ENCODE results near the gene IZUMO4. TPM values are rescaled to one million over a fixed set of nuclear protein-coding genes. Genes with fewer than 3 reads are reported as not detected.

IZUMO4 gene, protein sequence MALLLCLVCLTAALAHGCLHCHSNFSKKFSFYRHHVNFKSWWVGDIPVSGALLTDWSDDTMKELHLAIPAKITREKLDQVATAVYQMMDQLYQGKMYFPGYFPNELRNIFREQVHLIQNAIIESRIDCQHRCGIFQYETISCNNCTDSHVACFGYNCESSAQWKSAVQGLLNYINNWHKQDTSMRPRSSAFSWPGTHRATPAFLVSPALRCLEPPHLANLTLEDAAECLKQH
- 5.2 TPM for total RNA-seq

DNA sequence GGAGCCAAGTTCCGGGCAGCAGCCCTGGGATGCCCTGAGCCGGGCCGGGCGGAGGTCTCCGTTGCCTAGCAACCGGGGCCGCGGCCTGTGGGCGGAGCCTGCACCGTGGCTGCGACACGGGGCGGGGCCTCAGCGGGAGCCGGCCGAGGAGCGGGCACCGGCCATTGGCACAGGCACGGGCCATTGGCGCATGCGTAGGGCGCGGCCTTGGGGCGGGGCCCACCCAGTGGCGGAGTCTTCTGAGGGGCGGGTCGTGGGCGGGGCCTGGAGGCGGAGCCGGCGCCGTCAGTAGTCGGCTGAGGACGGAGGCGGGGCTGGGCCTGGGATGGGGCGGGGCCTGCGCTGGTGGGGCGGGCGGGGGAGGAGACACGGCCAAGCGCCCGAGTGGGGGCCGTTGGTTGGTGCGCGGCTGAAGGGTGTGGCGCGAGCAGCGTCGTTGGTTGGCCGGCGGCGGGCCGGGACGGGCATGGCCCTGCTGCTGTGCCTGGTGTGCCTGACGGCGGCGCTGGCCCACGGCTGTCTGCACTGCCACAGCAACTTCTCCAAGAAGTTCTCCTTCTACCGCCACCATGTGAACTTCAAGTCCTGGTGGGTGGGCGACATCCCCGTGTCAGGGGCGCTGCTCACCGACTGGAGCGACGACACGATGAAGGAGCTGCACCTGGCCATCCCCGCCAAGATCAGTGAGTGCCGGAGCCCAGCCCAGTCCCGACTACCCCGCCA, at the start of gene IZUMO4:
Gene IZUMO4, plus strand, starts transcription at position 436 of the 723 bp plus-strand sequence. Its CDS starts 31 bp downstream, at position 467.
- peak; percentile 100 for DNase-seq (ENCODE audit: low spot score)
- ATAC-seq: peak; percentile 85

DNA sequence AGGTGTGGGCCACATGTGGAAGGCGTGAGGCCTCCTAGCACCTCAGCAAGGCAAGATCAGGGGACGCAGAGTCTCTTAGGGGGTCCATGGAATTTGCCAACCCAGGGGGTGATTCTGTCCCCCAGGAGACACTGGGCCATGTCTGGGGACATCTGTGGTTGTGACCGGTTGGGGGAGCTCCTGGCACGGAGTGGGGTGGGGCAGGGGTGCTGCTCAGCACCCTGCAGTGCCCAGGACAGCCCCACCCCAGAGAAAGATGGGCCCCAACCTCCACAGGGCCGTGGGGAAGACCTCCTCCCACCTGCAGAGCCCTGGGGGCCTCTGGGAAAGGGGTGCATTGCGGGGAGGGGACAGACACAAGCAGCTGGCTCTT, 49.7 kb upstream of the IZUMO4 start:
- ATAC-seq: no peak
- no peak for DNase-seq (ENCODE audit: low spot score)

DNA sequence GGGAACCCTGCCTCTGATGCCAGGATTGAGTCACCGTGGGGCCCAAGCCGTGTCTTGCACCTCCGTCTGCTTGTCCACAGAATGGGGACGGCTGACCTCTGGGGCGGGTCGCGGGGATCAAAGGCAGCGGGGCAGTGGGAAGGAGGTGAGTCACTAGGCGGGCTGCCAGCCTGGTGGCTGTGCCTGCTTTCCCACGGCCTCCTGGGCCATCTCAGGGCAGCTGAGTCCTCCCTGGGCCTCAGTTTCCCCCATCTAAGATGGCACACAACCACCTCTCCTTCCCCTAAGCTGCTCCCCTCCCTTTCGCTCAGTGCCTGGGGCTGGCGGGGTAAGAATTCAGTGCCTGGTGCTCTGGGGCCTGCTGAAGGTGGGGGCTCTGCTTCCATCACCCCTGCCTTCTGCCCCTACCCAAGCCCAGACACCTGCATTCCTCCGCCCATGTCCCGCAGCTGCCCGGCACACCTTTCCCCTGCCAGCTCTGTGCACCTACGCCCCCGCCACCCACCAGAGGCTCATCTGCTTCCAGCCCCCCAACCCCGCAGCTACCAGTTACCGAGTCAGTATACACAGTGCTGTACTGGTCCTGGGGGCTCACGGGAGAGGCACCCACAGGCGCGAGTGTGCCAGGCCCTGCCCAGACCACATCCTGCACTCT, 49.1 kb upstream of the IZUMO4 start:
- DNase-seq (ENCODE audit: low spot score) (peak; percentile 82), ATAC-seq (no peak)

DNA sequence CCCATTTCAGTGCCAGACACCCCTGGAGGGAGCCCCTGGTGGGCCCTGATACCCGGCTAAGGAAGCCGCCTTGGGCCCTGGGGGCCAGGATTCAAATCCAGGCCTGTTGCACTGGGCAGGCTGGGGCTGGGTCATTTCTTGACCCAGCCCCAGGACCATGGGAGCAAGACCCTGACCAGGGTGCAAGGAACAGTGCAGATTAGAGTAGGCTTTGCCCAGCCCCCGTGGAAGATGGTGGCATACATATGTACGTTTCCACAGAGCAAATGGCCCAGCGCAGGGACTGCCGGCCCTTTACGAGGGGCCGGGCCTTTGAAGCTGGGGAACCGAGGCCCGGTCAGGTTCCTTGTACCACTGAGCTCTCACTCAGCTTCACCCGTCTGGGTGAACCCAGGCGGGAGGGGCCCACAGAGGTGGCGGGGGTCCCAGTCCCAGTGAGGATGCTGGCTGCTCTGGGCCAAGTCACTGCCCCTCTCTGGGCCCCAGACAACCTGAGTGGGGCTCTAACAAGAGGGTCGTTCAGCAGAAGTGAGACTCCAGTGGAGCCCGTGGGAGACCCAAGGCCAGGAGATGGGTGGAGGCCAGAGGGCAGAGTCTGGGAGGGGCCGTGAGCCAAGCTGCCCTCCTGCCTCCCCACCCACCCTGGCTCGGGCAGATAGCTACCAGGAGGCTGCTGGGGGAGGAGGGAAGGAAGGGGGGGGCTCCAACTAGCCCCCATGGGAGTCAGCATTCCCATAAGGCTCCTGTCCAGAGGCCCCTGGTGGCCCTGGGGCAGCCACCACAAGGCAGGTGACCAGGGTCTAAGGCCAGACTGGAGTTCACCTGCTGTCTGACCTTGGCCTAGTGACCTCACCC, 48.4 kb upstream of the IZUMO4 start:
- ATAC-seq (no peak), DNase-seq (ENCODE audit: low spot score) (peak; percentile 65)

DNA sequence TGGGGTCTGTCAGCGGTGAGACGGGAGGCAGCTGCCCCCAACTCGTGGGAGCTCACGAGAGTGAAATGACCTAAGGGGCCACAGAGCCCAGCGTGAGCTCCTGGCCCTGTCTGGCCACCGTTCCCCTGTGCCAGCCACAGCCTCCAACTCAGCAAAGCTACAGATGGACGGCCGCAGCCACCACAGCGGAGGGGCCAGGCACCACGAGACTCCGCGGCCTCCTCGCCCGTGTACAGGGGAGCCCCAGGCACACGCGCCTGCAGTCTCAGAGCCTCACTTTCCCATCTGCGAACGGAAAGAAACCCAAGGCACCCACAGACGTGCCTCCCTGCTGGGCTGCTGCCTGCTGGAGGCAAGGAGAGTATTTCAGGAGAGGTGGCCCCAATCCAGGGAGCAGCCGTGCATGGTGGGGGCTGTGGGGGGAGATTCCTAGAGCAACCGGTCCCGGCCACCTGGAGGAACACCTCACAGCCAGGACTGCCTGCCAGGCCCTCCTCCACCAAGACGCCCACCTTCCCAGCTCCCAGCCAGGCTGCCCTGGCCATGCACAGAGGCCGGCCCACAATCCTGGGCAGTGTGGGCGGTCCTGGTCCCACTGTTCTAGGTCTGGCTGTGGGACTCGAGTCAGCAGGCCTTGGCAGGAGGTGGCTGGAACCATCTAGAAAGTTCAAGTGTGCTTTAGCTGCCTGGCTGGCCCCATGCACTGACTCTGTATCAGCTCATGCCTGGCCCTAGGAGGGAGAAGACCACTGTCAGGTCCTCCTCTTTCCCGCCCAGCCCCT, 47.6 kb upstream of the IZUMO4 start:
- peak; percentile 1 for ATAC-seq
- DNase-seq (ENCODE audit: low spot score): no peak

DNA sequence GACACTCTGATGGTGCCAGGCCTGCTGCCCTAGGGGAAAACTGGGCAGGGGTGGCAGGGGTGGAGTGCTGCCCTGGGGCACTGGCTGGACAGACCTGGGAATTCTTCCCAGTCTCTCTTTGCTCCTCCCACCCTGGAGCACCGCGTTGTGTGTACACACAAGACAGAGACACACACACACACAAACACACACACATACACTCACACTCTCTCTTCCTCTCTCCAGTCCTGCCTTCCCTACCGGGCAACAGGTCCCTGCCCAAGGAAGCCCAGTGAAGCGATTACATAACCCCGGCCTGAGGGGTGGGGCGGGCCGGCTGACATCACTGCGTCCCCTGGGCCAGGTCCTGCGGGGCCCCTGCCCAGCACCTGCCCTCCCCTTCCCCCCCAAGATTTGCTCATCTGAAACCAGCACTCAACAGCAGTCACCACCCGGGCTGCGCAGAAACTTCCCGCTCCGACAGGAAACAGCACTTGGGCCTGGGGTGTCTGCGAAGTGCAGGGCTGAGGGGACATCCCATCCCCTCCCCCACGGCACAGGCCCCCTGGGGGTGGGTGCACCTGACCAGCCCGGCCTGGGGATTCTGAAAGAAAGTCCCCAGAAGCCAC, 46.9 kb upstream of the IZUMO4 start:
- DNase-seq (ENCODE audit: low spot score) (peak; percentile 98), ATAC-seq (peak; percentile 60)

DNA sequence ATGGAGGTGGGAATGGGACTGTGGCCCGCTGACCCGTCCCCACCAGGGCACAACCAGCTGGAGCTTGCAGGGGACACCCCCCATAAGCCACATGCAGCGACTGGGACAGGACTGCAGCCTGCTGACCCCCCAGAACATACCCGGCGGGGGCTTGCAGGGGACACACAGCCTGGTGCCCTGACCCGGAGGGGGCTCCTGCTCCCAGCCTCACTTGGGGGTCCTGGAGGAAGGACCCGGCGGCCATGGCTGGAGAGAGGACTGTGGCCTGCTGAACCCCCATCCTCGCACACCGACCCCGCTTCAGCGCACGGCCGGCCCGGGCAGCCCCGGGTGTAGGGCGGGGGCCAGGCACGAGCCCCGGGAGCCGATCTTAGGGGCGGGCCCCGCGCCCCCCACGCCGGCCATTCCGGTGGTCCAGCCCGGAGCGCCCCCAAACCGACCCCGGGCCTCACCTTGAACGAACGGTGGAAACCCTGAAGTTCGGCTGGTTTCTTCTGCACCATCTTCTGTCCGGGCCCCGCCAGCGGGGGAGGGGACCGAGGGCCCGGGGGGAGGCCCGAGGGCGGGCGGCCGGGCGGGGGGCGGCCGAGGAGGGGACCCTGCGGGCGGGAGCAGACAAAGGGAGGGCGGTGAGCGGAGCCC, 46.2 kb upstream of the IZUMO4 start:
- DNase-seq (ENCODE audit: low spot score): no peak
- peak; percentile 1 for ATAC-seq

DNA sequence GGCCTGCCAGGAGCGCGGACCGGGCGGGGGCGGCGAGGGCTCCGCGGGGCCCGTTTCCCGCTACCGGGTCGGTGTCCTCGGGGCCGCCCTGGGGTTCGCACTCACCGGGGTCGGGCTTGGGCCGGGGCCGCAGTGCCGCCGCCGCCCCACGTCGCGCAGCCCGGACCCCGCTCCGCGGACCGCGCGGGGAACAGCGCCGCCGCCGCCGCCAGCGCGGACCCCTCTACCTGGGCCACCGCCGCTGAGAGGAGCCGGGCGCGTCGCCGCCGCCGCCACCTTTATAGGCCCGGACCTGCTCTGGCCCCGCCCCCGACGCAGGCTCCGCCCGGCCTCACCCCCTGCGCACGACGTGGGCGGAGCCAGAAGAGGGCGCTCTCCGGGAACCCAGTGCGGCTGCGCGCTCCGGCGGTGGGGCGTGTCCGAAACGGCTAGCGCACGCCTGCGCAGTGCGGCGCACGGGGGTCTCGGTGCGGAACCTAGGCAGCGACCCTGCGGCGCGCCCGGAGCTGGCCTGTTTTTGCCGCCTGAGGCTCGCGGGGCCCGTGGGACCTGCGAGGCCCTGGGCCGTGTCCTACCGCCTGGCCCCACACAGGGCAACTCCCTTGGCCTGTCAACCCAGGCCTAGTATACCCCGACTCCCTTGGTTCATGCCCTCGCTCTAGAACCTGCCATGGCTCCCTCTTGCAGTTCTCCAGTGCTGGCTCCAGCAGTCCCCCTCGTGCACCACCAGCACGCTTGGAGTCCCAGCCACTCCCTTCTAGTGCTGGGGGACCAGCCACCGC, 45.5 kb upstream of the IZUMO4 start, which contains the start of gene MKNK2:
Gene MKNK2, minus strand, starts transcription at position 254 of the 782 bp plus-strand sequence. CDS start 393 bp downstream, outside the sequence.
- peak; percentile 60 for ATAC-seq
- peak; percentile 95 for DNase-seq (ENCODE audit: low spot score)

DNA sequence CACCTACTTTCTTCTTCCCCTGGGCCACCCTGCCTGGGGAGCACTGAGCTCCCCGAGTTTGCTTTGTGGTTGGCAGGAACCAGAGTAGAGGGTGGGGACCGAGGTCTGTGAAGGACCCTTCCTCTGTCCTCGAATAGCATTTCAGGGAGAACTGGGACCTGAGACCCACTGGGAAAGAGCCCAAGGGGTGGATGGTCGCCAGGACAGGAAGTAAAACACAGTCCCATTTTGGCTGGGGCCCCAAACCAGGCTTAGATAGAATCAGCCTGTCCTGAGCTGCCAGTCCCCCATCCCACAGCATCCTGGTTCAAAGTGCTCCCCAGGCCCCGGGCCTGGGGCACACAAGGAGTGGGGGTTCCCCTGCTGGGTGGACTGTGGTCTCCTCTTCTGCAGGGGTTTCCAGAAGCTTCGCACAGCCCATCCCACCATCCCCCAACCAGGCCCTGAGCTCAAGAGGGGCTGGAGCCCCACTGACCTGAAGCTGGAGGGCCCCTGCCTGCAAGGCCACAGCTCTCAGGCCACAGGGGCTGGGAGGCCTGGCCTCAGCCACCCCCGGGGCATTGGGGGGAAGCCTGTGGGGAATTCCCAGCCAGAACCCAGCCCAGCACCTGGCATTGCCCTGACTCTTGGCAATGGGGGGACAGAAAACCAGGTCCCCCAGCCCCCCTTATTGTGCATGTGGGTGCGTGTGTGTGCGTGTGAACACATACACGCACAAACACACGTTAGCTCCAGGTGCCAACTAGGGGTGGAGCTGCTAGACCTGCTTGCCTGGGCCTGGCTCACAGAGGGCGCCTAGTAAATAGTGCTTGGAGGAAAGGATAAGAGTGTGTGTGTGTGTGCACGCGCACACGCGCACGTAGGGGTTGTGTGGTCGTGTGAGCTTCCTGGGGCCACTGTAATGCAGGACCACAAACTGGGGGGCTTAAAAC, 44.7 kb upstream of the IZUMO4 start:
- peak; percentile 30 for ATAC-seq
- DNase-seq (ENCODE audit: low spot score): peak; percentile 88

DNA sequence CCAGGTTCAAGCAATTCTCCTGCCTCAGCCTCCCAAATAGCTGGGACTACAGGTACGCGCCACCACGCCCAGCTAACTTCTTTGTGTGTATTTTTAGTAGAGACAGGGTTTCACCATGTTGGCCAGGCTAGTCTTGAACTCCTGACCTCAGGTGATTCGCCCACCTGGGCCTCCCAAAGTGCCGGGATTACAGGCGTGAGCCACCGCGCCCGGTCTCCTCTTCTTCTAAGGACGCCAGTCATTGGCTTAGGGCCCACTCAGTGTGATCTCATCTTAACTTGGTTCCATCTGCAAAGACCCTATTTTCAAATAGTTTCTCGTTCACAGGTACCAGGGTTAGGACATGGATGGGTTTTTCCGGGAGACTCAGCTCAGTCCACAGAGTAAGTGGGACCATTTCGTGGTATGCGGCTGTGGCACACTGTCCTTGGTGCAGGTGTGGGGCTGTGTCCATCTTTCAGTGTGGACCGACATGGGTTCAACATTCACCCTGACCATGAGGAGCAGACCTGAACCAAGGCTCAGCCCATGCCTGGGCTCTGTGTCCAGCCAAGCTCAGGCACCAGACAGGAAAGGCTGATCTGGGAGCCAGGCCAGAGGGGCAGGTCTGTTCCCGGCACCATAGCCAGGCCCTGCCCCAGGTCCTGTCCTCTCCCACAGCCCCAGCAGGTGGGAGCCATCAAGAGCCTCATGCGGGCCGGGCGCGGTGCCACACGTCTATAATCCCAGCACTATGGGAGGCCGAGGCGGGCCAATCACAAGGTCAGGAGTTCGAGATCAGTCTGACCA, 42.9 kb upstream of the IZUMO4 start:
- ATAC-seq (peak; percentile 45), DNase-seq (ENCODE audit: low spot score) (peak; percentile 96)

DNA sequence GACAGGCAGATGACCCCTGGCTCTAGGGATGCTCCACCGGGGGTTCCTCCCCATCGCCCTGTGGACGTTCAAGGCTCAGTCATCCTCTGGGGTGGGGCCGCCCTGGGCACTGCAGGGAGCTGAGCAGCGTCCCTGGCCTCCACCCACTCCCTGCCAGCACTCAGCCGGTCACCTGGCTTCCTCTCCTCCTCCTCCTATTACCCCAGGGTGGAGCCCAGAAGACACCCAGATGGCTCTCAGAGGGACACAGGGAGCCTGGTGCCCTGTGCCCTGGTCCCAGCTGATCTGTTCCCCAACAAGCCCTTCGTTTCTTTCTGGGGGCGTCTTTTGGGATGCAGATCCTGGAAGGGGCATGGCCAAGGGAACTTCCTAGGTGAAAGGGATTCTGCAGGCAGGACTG, 42.0 kb upstream of the IZUMO4 start:
- ATAC-seq (no peak), DNase-seq (ENCODE audit: low spot score) (no peak)

DNA sequence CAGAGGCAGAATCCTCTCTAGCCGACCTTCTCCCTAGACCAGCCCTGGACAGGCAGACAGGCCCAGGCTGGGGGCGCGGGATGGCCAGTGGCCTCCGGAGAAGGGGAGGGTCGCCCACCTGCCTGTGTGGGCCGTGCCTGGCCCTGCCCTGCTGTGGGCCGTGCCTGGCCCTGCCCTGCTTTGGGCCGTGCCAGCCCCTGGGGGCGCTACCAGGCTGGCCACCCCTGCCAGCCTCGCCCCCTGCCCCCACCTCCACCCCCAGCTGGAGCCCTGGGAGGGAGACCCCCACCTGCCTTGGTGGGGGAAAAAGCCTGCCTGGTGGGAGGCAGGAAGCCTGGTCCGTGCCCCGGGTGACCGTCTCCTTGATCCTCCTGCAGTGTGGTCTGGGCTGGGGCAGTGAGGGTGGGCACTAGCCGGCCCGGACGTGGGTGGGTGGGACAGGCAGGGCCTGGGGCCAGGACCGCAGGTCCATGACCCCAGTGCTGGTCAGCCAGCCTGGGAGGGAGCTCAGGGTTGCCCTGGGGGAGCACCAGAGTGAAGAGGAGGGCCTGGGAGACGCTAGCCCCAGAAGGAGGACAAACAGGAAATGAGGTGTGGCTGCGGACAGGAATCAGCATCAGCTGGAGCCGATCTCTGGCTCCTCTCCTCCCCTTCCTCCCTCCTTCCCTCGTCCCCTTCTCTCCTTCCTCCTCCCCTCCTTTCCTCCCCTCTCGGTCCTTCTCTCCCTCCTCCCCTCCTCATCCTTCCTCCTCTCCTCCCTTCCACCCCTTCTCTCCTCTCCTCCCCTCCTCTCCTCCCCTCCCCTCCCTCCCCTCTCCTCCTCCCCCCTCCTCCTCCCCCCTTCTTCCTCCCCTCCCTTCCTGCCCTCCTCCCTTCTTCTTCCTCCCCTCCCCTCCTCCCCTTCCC, 40.5 kb upstream of the IZUMO4 start:
- no peak for DNase-seq (ENCODE audit: low spot score)
- ATAC-seq: no peak

DNA sequence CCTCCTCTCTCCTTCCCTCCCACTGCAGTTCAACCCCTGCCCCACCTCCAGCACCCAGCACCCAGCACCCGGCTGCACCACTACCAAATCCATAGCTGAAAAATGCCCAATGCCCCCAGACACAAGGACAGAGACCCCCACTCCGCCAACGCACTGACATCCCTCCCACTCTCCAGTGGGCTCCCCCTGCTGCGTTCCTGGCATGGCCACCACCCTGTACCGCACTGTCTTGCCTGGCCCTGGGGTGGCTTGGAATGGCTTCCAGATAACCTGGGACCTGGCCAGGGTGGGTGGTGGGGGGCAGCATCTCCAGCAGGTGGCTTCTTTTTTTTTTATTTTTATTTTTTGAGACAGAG, 39.9 kb upstream of the IZUMO4 start:
- no peak for DNase-seq (ENCODE audit: low spot score)
- ATAC-seq: no peak

DNA sequence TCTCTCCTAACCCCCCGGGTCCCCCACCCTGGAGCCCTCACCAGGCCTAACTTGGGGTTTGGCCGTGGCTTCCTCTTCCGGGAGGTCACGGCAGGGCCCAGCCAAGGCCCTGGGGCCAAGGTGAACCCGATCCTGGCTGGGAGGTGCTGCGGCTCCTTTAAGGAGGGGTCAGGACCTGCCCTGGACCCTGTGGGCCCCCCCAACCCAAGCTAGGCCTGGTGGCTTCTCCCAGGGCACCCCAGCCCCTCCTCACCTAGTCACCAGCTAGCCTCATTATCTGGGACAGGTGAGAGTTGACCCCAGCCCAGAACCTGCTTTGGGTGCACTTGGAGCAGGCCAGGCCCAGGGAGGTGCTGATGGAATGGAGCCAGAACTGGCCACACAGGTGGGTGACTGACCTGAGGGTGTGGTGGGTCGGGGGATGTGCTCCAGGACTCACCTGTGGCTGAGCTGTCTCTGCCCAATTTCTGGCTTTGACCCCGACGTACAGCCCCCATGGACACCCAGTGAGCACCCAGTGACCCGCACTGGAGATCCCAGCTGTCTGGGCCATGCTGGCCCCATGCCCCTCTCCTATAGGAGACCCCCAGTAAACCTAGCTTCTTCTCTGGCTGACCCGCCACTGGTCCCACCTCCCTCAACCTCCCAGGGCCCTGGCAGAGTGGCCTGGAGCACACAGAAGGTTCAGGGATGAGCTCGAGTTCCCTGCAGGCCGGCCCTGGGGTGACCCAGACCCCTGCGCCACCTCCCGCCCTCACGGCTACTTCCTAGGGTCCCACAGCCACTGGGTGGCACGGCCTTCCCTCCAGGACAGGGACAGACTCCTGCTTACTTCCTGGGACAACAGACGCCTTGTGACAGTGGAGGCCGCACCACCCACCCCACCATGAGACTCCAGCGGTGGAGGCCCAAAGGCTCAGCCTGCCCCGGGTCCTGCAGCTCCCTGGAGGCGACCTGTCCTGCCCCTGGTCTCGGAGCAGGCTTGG, 38.9 kb upstream of the IZUMO4 start:
- DNase-seq (ENCODE audit: low spot score): no peak
- ATAC-seq: no peak

Data from left lobe of liver (tissue), 2 donors.